ENCODE measurements around the gene ESRRA. TPM values are rescaled to one million over a fixed set of nuclear protein-coding genes. Genes with fewer than 3 reads are reported as not detected.

Gene ESRRA
- total and polyA plus RNA-seq, 9 of the 15 experiments (the other 6 are each of a cell fraction or from before 2014, with no cell fraction given): 0.27 to 89.7 (median 23.7) TPM

DNA sequence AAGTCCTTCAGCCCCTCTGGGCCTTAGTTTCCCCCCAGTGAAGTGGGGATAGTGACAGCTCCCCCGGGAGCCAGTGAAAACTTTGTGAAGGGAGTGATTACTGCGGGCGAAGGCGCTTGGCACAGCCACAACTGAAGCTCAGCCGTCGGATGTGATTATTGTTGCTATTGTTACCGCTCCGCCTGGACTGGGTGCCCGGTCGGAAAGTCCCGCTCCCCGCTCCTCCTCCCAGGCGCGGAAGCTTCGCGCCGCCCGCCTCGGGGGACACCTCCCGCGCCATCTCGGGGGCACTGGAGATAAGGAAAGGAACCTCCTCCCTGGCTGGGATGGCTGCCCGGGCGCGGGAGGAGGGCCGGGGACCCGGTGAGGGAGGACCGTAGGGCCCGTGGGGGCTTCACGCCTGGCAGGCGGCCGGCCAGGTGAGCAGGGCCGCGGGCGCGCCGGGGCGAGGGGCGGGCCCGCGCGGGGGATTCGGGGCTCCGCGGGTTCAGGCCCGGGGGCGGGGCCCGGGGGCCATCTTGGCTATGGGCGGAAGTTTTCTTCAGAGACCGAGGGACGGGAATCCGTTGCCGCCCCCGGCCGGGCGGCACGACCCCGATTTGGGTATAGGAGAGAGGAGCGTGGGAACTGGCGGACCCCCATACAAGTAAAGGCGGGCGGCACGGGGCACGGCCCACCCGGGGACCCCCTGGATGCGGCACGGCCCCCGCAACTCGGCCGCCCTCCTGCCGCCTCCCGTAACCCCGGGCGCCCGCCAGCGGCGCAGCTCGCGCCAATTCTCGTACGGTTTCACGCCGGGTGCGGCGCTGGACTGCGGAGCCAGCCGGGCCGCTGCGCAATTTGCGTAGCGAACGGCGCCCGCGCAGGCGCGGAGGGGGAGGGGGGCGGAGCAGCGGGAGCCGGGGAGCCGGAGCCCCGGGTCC lies 20.1 kb upstream of the ESRRA start, which contains the start of gene GPR137 (continued):
- TF ChIP-seq PCBP2 (IDR thresholded peaks at IDR 0.05; ENCODE audit: low read depth, low read length, poor library complexity, severe bottlenecking): no peak
- TF ChIP-seq SIN3A (IDR thresholded peaks at IDR 0.05; ENCODE audit: borderline replicate concordance in 2 of 2, control insufficient read depth in 1 of 2, low read depth in 2 of 2, low read length in 2 of 2): peak; percentile 73 to 89; a peak in 3 of 4 replicates
- no peak for TF ChIP-seq ZNF644 (tag; IDR thresholded peaks at IDR 0.05; ENCODE audit: low read depth)
- no peak for TF ChIP-seq CCAR2 (IDR thresholded peaks at IDR 0.05; ENCODE audit: low read depth, low read length)
- TF ChIP-seq, protein P1, sequence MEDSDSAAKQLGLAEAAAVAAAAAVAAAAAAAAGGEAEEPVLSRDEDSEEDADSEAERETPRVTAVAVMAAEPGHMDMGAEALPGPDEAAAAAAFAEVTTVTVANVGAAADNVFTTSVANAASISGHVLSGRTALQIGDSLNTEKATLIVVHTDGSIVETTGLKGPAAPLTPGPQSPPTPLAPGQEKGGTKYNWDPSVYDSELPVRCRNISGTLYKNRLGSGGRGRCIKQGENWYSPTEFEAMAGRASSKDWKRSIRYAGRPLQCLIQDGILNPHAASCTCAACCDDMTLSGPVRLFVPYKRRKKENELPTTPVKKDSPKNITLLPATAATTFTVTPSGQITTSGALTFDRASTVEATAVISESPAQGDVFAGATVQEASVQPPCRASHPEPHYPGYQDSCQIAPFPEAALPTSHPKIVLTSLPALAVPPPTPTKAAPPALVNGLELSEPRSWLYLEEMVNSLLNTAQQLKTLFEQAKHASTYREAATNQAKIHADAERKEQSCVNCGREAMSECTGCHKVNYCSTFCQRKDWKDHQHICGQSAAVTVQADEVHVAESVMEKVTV (CRISPR knock-in tag; IDR thresholded peaks at IDR 0.05): no peak
- TF ChIP-seq, protein P2, sequence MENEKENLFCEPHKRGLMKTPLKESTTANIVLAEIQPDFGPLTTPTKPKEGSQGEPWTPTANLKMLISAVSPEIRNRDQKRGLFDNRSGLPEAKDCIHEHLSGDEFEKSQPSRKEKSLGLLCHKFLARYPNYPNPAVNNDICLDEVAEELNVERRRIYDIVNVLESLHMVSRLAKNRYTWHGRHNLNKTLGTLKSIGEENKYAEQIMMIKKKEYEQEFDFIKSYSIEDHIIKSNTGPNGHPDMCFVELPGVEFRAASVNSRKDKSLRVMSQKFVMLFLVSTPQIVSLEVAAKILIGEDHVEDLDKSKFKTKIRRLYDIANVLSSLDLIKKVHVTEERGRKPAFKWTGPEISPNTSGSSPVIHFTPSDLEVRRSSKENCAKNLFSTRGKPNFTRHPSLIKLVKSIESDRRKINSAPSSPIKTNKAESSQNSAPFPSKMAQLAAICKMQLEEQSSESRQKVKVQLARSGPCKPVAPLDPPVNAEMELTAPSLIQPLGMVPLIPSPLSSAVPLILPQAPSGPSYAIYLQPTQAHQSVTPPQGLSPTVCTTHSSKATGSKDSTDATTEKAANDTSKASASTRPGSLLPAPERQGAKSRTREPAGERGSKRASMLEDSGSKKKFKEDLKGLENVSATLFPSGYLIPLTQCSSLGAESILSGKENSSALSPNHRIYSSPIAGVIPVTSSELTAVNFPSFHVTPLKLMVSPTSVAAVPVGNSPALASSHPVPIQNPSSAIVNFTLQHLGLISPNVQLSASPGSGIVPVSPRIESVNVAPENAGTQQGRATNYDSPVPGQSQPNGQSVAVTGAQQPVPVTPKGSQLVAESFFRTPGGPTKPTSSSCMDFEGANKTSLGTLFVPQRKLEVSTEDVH (IDR thresholded peaks at IDR 0.05; ENCODE audit: low read depth, partially characterized antibody): peak; percentile 35
- no peak for TF ChIP-seq HOXB6 (CRISPR knock-in tag; IDR thresholded peaks at IDR 0.05; ENCODE audit: borderline replicate concordance)
- TF ChIP-seq ZNF696 (CRISPR knock-in tag; conservative IDR thresholded peaks at IDR 0.05): no peak
- TF ChIP-seq PTRF (tag; IDR thresholded peaks at IDR 0.05): no peak
- no peak for TF ChIP-seq CREBBP (IDR thresholded peaks at IDR 0.05; ENCODE audit: low read depth, low read length)
- no peak for TF ChIP-seq GTF2F1 (IDR thresholded peaks at IDR 0.05; ENCODE audit: low read depth, low read length)
- no peak for TF ChIP-seq RFX5 (IDR thresholded peaks at IDR 0.05; ENCODE audit: low read depth, low read length)
- TF ChIP-seq TAF9B (IDR thresholded peaks at IDR 0.05; ENCODE audit: partially characterized antibody): no peak
- TF ChIP-seq KAT8 (IDR thresholded peaks at IDR 0.05; ENCODE audit: low read depth): no peak
- TF ChIP-seq SMARCA4 (IDR thresholded peaks at IDR 0.05): 0 out of 2 replicates have a peak, but pooled peaks have one; percentile 31
- TF ChIP-seq EZH2 (IDR thresholded peaks at IDR 0.05; ENCODE audit: borderline replicate concordance, low read depth, low read length): no peak
- TF ChIP-seq KLF6 (CRISPR knock-in tag; IDR thresholded peaks at IDR 0.05; ENCODE audit: borderline replicate concordance): no peak
- 0 out of 2 replicates have a peak, but pooled peaks have one; percentile 33 for TF ChIP-seq CBFB (CRISPR knock-in tag; IDR thresholded peaks at IDR 0.05)
- no peak for TF ChIP-seq POLR2H (tag; IDR thresholded peaks at IDR 0.05; ENCODE audit: low read depth)
- TF ChIP-seq, protein P3, sequence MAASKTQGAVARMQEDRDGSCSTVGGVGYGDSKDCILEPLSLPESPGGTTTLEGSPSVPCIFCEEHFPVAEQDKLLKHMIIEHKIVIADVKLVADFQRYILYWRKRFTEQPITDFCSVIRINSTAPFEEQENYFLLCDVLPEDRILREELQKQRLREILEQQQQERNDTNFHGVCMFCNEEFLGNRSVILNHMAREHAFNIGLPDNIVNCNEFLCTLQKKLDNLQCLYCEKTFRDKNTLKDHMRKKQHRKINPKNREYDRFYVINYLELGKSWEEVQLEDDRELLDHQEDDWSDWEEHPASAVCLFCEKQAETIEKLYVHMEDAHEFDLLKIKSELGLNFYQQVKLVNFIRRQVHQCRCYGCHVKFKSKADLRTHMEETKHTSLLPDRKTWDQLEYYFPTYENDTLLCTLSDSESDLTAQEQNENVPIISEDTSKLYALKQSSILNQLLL (CRISPR knock-in tag; IDR thresholded peaks at IDR 0.05; ENCODE audit: borderline replicate concordance): no peak
- no peak for TF ChIP-seq CSDE1 (IDR thresholded peaks at IDR 0.05)
